ENCODE data around the gene MYO9B. TPM values are rescaled to one million over a fixed set of nuclear protein-coding genes. Genes with fewer than 3 reads are reported as not detected.

The MYO9B gene
- total RNA-seq, 1 experiment from 2014 or later, result 58.6 TPM

DNA sequence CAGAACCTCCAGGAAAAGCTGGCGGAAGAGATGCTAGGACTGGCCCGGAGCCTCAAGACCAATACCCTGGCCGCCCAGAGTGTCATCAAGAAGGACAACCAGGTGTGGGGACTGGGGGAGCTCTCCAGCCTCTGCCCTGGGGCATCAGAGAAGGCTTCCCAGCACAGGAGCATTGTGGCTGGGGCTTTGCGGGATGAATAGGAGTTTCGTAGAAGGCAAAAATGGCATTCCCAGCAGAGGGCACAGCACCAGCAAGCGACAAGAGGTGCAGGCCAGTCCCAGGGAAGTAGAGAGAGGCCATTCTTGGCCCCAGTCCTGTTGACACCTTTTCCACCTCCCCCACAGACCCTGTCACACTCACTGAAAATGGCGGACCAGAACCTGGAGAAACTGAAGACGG is 143.7 kb downstream of the MYO9B start:
- no peak overlapping the region for H4K8ac ChIP-seq (replicated peaks; ENCODE audit: insufficient read length, low read depth, low read length)
- DNase-seq, result no peak
- H2BK15ac ChIP-seq (ENCODE audit: low read depth, low read length), result no peak overlapping the region
- TF ChIP-seq, protein P1, sequence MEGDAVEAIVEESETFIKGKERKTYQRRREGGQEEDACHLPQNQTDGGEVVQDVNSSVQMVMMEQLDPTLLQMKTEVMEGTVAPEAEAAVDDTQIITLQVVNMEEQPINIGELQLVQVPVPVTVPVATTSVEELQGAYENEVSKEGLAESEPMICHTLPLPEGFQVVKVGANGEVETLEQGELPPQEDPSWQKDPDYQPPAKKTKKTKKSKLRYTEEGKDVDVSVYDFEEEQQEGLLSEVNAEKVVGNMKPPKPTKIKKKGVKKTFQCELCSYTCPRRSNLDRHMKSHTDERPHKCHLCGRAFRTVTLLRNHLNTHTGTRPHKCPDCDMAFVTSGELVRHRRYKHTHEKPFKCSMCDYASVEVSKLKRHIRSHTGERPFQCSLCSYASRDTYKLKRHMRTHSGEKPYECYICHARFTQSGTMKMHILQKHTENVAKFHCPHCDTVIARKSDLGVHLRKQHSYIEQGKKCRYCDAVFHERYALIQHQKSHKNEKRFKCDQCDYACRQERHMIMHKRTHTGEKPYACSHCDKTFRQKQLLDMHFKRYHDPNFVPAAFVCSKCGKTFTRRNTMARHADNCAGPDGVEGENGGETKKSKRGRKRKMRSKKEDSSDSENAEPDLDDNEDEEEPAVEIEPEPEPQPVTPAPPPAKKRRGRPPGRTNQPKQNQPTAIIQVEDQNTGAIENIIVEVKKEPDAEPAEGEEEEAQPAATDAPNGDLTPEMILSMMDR (conservative IDR thresholded peaks at IDR 0.05), result no peak
- Mint-ChIP-seq H3K36me3 (ENCODE audit: insufficient read depth in 1 of 3, low read depth in 3 of 3) (peaks cover 13 to 24% (median 21%) of the 10 kb centered on the region in 3 experiments), H3K4me1 (peaks cover 7 to 14% of the 10 kb centered on the region in 2 experiments; a peak in 3 of 4 replicates), H3K27me3 (ENCODE audit: low read depth) (no peaks in the 10 kb centered on the region), H3K9me3 (no peaks in the 10 kb centered on the region), H3K4me3 (peak overlapping the region in 1 of 2 experiments; percentile 61; a peak in 2 of 5 replicates), H3K27ac (peak overlapping the region; percentile 39 to 72 (median 55); a peak in 3 of 7 replicates)
- H3K27me3 ChIP-seq (ENCODE audit: insufficient read depth, low read length), result no peaks in the 10 kb centered on the region
- H3K23ac ChIP-seq (ENCODE audit: insufficient read length, low read depth, low read length), result no peak overlapping the region
- no peak overlapping the region for H3K9ac ChIP-seq (ENCODE audit: extremely low read depth, insufficient read length, low read length)
- no peaks in the 10 kb centered on the region for H3K79me2 ChIP-seq (ENCODE audit: insufficient read depth, low read length)
- no peaks in the 10 kb centered on the region for H3K9me3 ChIP-seq (ENCODE audit: control insufficient read depth, low read depth, low read length)
- no peak overlapping the region for H2AFZ ChIP-seq (ENCODE audit: low read length)
- H2BK5ac ChIP-seq (ENCODE audit: insufficient read length, low read length), result no peak overlapping the region
- no peak overlapping the region for H2BK20ac ChIP-seq (ENCODE audit: low read depth, low read length, poor library complexity, severe bottlenecking)
- H3K4ac ChIP-seq (ENCODE audit: low read depth, low read length), result no peak overlapping the region
- H3K79me1 ChIP-seq (ENCODE audit: insufficient read depth, low read depth, low read length, poor library complexity, severe bottlenecking), result no peaks in the 10 kb centered on the region
- H3K56ac ChIP-seq (ENCODE audit: insufficient read length, low read depth, low read length), result no peak overlapping the region
- WGBS (ENCODE audit: extremely low coverage, insufficient read length, low lambda C conversion rate), result no CpG with 5 or more reads among the region's 8 CpGs
- no peak overlapping the region for H2AK5ac ChIP-seq (ENCODE audit: insufficient read length, low read length)
- H4K20me1 ChIP-seq (ENCODE audit: control insufficient read depth, insufficient read depth, insufficient read length), result no peaks in the 10 kb centered on the region
- H2BK120ac ChIP-seq (ENCODE audit: low read depth, low read length, poor library complexity, severe bottlenecking), result no peak overlapping the region
- H3K14ac ChIP-seq (ENCODE audit: insufficient read depth, low read length), result no peak overlapping the region
- H3K27ac ChIP-seq (ENCODE audit: insufficient read length, low read depth, low read length), result no peak overlapping the region
- no peak overlapping the region for H3K4me2 ChIP-seq (ENCODE audit: insufficient read depth, insufficient read length, low read length)
- H4K91ac ChIP-seq (ENCODE audit: insufficient read length, low read depth, low read length), result no peak overlapping the region
- H3K4me1 ChIP-seq (ENCODE audit: insufficient read depth, low read length), result no peaks in the 10 kb centered on the region; the same call in 1 of the 2 replicates
- no peak overlapping the region for H2BK12ac ChIP-seq (ENCODE audit: insufficient read length, low read depth, low read length)
- no peak overlapping the region for H4K5ac ChIP-seq (ENCODE audit: insufficient read length, low read depth, low read length)
- H3T11ph ChIP-seq (ENCODE audit: low read length), result no peak overlapping the region
- H3K18ac ChIP-seq (ENCODE audit: insufficient read length, low read depth, low read length), result no peak overlapping the region
- peaks cover 5% of the 10 kb centered on the region for H3K23me2 ChIP-seq (ENCODE audit: insufficient read length, low read depth, low read length, poor library complexity, severe bottlenecking)
